A549 (cell line): ENCODE measurements around the gene HFM1. TPM values are rescaled to one million over a fixed set of nuclear protein-coding genes. Genes with fewer than 3 reads are reported as not detected.
"Not testable (repeated sequence)": the region's sequence is repeated elsewhere in the genome, so short reads cannot be mapped to it uniquely, and the experiment has no call there.

Experiments
- ATAC-seq, 2 experiments: fragments of 200-7000 bp in 1 of 2; fragments of >200 bp in 1 of 2; cut with Nextera tagmentation in 1 of 2; cut with Tn5 transposase in 1 of 2; 3 replicates each; pipeline versions ENCODE4 v1.8.0 to v1.9.1; 2018 to 2020; ENCODE audit warnings: mild to moderate bottlenecking in 1 of 2, moderate library complexity in 1 of 2
- CTCF ChIA-PET: fragments of 300-600 bp; sonication (Branson Sonifier 250); formaldehyde crosslinking; extraction: SDS; loops from one replicate; lab custom pipeline; 2021; ENCODE audit warnings: antibody characterized with exemption, inconsistent platforms; lab: Yijun Ruan, JAX
- POLR2A ChIA-PET: fragments of 350-600 bp; formaldehyde crosslinking; extraction: SDS; loops from one replicate; lab custom pipeline; 2021; ENCODE audit warnings: antibody characterized with exemption, inconsistent platforms; lab: Yijun Ruan, JAX
- DNase-seq, 2 experiments: peaks; one replicate each; pipeline versions ENCODE4 v3.0.0 to v3.0.0-alpha.2; 2011 to 2016; ENCODE audit warnings: low read depth in 1 of 2, low spot score in 1 of 2
- FAIRE-seq: peaks from 2 replicates; lab custom pipeline; 2011; peaks lifted over from hg19 to GRCh38; lab: Jason Lieb, UNC
- H3K27ac ChIP-seq, 2 experiments: fragments of >200 bp; sonication (Bioruptor Twin); formaldehyde crosslinking; 3 replicates each; pipeline ENCODE4 v1.5.1; 2016 to 2017
- H3K4me1 ChIP-seq: fragments of >200 bp; sonication (Bioruptor Twin); formaldehyde crosslinking; 3 replicates; pipeline ENCODE4 v1.6.1; 2016
- H3K4me2 ChIP-seq: fragments of >200 bp; sonication (Bioruptor Twin); formaldehyde crosslinking; 3 replicates; pipeline ENCODE4 v1.6.1; 2016
- H3K4me3 ChIP-seq: fragments of >200 bp; sonication (Bioruptor Twin); formaldehyde crosslinking; 3 replicates; pipeline ENCODE4 v1.5.1; 2016
- H3K9me3 ChIP-seq: fragments of >200 bp; sonication (Bioruptor Twin); formaldehyde crosslinking; 3 replicates; pipeline ENCODE4 v1.6.1; 2016
- BHLHE40 ChIP-seq: IDR thresholded peaks from 2 replicates; pipeline ENCODE4 v1.6.1; 2012; ENCODE audit warnings: low read depth, low read length, inconsistent platforms
- CBX2 ChIP-seq: fragments of 200-600 bp; sonication (generic); IDR thresholded peaks from 2 replicates; pipeline ENCODE4 v1.6.1; 2016; ENCODE audit warnings: low read depth, mild to moderate bottlenecking, borderline replicate concordance
- CBX8 ChIP-seq: fragments of 200-600 bp; sonication (generic); IDR thresholded peaks from 2 replicates; pipeline ENCODE4 v1.6.1; 2016
- CEBPB ChIP-seq, 2 experiments: fragments of >200 bp in 1 of 2; sonication (Bioruptor Twin) in 1 of 2; formaldehyde crosslinking in 1 of 2; IDR thresholded peaks; 2 replicates each; pipeline ENCODE4 v1.6.1; 2012 to 2016
- EHF ChIP-seq: fragments of 250-450 bp; sonication (Bioruptor Pico); IDR thresholded peaks from 2 replicates; pipeline ENCODE4 v1.5.0; 2020; ENCODE audit warnings: mild to moderate bottlenecking
- EHMT2 ChIP-seq: fragments of 200-600 bp; sonication (generic); IDR thresholded peaks from 2 replicates; pipeline ENCODE4 v1.6.1; 2016; ENCODE audit warnings: antibody characterized with exemption, low read depth, mild to moderate bottlenecking, moderate library complexity
- FOSL2 ChIP-seq, 2 experiments: fragments of 450-650 bp in 1 of 2; fragments of >200 bp in 1 of 2; sonication (Bioruptor Twin) in 1 of 2; formaldehyde crosslinking; IDR thresholded peaks; 2 replicates each; pipeline versions ENCODE4 v1.5.0 to v1.6.1; 2016 to 2020; ENCODE audit warnings: mild to moderate bottlenecking in 1 of 2, moderate library complexity in 1 of 2
- HEYL ChIP-seq: fragments of 250-450 bp; sonication (Bioruptor Pico); IDR thresholded peaks from 2 replicates; pipeline ENCODE4 v1.8.0; 2021; ENCODE audit warnings: mild to moderate bottlenecking, moderate library complexity
- HOXB13 ChIP-seq: fragments of 250-450 bp; sonication (Bioruptor Pico); IDR thresholded peaks from 2 replicates; pipeline ENCODE4 v1.5.0; 2020; ENCODE audit warnings: low read depth, mild to moderate bottlenecking, moderate library complexity
- HOXB5 ChIP-seq: fragments of 250-450 bp; sonication (Bioruptor Pico); IDR thresholded peaks from 2 replicates; pipeline ENCODE4 v1.5.0; 2020; ENCODE audit warnings: mild to moderate bottlenecking, moderate library complexity
- JUN ChIP-seq, 2 experiments: fragments of >200 bp; sonication (Bioruptor Twin); formaldehyde crosslinking; IDR thresholded peaks; 2 replicates in 1 of 2; 3 replicates in 1 of 2; pipeline ENCODE4 v1.6.1; 2016 to 2017
- KDM5A ChIP-seq: fragments of 200-600 bp; sonication (generic); IDR thresholded peaks from 2 replicates; pipeline ENCODE4 v1.6.1; 2016; ENCODE audit warnings: antibody characterized with exemption, mild to moderate bottlenecking
- MAFK ChIP-seq: fragments of 450-650 bp; IDR thresholded peaks from 2 replicates; pipeline ENCODE4 v1.6.1; 2014; ENCODE audit not compliant: partially characterized antibody
- NPAS2 ChIP-seq: fragments of 250-450 bp; sonication (Bioruptor Pico); IDR thresholded peaks from 2 replicates; pipeline ENCODE4 v1.8.0; 2022; ENCODE audit warnings: mild to moderate bottlenecking, moderate library complexity, borderline replicate concordance
- PHF8 ChIP-seq: fragments of 200-600 bp; sonication (generic); IDR thresholded peaks from 2 replicates; pipeline ENCODE4 v1.6.1; 2016; ENCODE audit warnings: low read depth, mild to moderate bottlenecking, antibody characterized with exemption, moderate library complexity, borderline replicate concordance
- POLR2AphosphoS2 ChIP-seq: conservative IDR thresholded peaks from 2 replicates; pipeline ENCODE4 v1.6.1; 2012; ENCODE audit warnings: low read length, improper control_type of control experiment, inconsistent platforms
- RAD21 ChIP-seq, 2 experiments: fragments of >200 bp in 1 of 2; sonication (Bioruptor Twin) in 1 of 2; formaldehyde crosslinking in 1 of 2; IDR thresholded peaks in 1 of 2; conservative IDR thresholded peaks in 1 of 2; 2 replicates in 1 of 2; 3 replicates in 1 of 2; pipeline ENCODE4 v1.6.1; 2012 to 2018; ENCODE audit warnings: inconsistent platforms in 1 of 2
- TP53 ChIP-seq: fragments of 250-450 bp; sonication (Bioruptor Pico); IDR thresholded peaks from 2 replicates; pipeline ENCODE4 v1.5.0; 2021; ENCODE audit warnings: mild to moderate bottlenecking, moderate library complexity
- ZFP36 ChIP-seq: fragments of 450-650 bp; IDR thresholded peaks from 2 replicates; pipeline ENCODE4 v1.6.1; 2014; ENCODE audit warnings: borderline replicate concordance; ENCODE audit not compliant: partially characterized antibody
- WGBS: methylation state at CpG from one replicate; pipeline ENCODE4 v1.1.6; 2017; ENCODE audit errors: missing lambda C conversion rate; 5-methylcytosine and 5-hydroxymethylcytosine counted together
- polyA plus RNA-seq, 4 experiments: library from polyadenylated mRNA; depleted of rRNA in 3 of 4; stranded (reverse); fragments of >200 nt; fragmentation: RNase III in 1 of 4; extraction: RNeasy Plus Mini Kit Qiagen cat#74134 plus additional on column Dnase treatment in 1 of 4; gene quantifications; 2 replicates in 3 of 4; 3 replicates in 1 of 4; pipeline ENCODE4 v1.2.3, GENCODE V29; 2011 to 2017
- TF ChIP-seq, protein P1 (sequence below): IDR thresholded peaks from 2 replicates; pipeline ENCODE4 v1.6.1; 2012
- TF ChIP-seq, protein P2 (sequence below): fragments of >200 bp; sonication (Bioruptor Twin); formaldehyde crosslinking; IDR thresholded peaks from 2 replicates; pipeline ENCODE4 v1.6.1; 2016
- TF ChIP-seq, protein P3 (sequence below): IDR thresholded peaks from 2 replicates; pipeline ENCODE4 v1.6.1; 2012; ENCODE audit warnings: low read depth, borderline replicate concordance
- TF ChIP-seq, protein P4 (sequence below): fragments of 450-650 bp; IDR thresholded peaks from 2 replicates; pipeline ENCODE4 v1.6.1; 2014; ENCODE audit warnings: antibody characterized with exemption
- TF ChIP-seq, protein P5 (sequence below): IDR thresholded peaks from 2 replicates; pipeline ENCODE4 v1.6.1; 2012
- TF ChIP-seq, protein P6 (sequence below): fragments of >200 bp; sonication (Bioruptor Twin); formaldehyde crosslinking; IDR thresholded peaks from 3 replicates; pipeline ENCODE4 v1.5.1; 2016

The HFM1 gene
- polyA plus RNA-seq, 2 of the 4 experiments (the other 2 are of a cell fraction) = 0.04 to 0.68 TPM

DNA sequence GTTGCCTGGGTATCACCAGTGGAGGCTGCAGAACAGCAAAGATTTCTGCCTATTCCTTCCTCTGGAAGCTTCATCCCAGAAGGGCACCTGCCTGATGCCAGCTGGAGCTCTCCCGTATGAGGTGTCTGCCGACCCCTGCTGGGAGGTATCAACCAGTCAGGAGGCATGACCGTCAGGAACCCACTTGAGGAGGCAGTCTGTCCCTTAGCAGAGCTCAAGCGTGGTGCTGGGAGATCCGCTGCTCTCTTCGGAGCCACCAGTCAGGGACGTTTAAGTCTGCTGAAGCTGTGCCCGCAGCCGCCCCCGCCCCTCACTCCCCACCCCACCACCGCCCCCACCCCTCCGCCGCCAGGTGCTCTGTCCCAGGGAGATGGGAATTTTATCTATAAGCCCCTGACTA is 23.1 kb upstream of the HFM1 start:
- FAIRE-seq = no peak
- POLR2A ChIA-PET = no interaction called here
- WGBS = 0% methylated on average over 1 of the region's 13 CpGs

DNA sequence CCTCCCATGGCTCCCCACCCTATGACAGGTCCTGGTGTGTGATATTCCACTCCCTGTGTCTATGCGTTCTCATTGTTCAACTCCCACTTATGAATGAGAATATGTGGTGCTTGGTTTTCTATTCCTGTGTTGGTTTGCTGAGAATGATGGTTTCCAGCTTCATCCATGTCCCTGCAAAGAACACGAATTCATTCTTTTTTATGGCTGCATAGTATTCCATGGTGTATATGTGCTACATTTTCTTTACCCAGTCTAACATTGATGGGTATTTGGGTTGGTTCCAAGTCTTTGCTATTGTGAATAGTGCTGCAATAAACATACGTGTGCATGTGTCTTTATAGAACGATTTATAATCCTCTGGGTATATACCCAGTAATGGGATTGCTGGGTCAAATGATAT is 17.9 kb upstream of the HFM1 start:
- H3K27ac ChIP-seq, H3K4me2 ChIP-seq, ATAC-seq, FAIRE-seq, CTCF ChIA-PET, H3K4me1 ChIP-seq, H3K4me3 ChIP-seq, POLR2A ChIA-PET, H3K9me3 ChIP-seq, DNase-seq: not testable (repeated sequence)
- WGBS = 33% methylated on average over 4 of the region's 4 CpGs

More for the DNA sequence above, 23.1 kb upstream of the HFM1 start:
- Histone ChIP-seq H3K9me3 (no peaks in the 10 kb centered on the region), H3K27ac (no peak overlapping the region), H3K4me3 (no peak overlapping the region), H3K4me2 (no peak overlapping the region), H3K4me1 (no peaks in the 10 kb centered on the region)
- CTCF ChIA-PET = interaction anchor here (1.5 kb wide), 1 partner anchor 23 kb away, joined by 5 read pairs; the partner anchor contains the start of gene HFM1
- no peak for ATAC-seq
- DNase-seq = no peak
- TF ChIP-seq, protein P1, sequence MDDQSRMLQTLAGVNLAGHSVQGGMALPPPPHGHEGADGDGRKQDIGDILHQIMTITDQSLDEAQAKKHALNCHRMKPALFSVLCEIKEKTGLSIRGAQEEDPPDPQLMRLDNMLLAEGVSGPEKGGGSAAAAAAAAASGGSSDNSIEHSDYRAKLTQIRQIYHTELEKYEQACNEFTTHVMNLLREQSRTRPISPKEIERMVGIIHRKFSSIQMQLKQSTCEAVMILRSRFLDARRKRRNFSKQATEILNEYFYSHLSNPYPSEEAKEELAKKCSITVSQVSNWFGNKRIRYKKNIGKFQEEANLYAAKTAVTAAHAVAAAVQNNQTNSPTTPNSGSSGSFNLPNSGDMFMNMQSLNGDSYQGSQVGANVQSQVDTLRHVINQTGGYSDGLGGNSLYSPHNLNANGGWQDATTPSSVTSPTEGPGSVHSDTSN = no peak
- TF ChIP-seq TP53 (CRISPR knock-in tag) = no peak
- TF ChIP-seq, protein P2, sequence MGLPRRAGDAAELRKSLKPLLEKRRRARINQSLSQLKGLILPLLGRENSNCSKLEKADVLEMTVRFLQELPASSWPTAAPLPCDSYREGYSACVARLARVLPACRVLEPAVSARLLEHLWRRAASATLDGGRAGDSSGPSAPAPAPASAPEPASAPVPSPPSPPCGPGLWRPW = no peak
- TF ChIP-seq, protein P3, sequence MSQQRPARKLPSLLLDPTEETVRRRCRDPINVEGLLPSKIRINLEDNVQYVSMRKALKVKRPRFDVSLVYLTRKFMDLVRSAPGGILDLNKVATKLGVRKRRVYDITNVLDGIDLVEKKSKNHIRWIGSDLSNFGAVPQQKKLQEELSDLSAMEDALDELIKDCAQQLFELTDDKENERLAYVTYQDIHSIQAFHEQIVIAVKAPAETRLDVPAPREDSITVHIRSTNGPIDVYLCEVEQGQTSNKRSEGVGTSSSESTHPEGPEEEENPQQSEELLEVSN = no peak
- TF ChIP-seq HOXB13 (CRISPR knock-in tag) = no peak
- no peak for TF ChIP-seq BHLHE40
- TF ChIP-seq RAD21 (conservative IDR thresholded peaks at IDR 0.05 in 1 of 2, IDR thresholded peaks at IDR 0.05 in 1 of 2) = no peak
- no peak for TF ChIP-seq JUN (IDR thresholded peaks at IDR 0.05)
- TF ChIP-seq MAFK = no peak
- TF ChIP-seq, protein P4, sequence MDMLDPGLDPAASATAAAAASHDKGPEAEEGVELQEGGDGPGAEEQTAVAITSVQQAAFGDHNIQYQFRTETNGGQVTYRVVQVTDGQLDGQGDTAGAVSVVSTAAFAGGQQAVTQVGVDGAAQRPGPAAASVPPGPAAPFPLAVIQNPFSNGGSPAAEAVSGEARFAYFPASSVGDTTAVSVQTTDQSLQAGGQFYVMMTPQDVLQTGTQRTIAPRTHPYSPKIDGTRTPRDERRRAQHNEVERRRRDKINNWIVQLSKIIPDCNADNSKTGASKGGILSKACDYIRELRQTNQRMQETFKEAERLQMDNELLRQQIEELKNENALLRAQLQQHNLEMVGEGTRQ = no peak
- TF ChIP-seq, protein P5, sequence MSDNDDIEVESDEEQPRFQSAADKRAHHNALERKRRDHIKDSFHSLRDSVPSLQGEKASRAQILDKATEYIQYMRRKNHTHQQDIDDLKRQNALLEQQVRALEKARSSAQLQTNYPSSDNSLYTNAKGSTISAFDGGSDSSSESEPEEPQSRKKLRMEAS = no peak

DNA sequence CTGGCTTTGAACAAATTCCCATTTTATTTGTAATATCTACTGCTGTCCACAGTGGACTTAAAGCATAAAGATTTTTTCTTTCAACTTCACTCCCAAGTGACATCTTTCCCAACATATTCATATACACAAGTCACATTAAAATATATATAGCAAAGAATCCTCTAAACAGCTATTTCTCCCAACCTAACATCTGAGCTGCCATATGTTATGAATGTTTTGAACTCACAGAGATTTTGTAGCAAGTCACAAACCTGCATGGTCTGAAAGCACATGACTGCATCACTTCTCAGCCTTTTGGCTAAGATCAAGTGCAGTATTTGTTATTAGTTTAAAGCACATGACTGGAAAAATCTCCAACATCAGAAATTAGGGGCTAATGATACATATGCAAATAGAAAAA is 7.7 kb upstream of the HFM1 start:
- H3K4me3 ChIP-seq = no peak overlapping the region
- no peak for ATAC-seq
- no peaks in the 10 kb centered on the region for H3K9me3 ChIP-seq
- H3K4me1 ChIP-seq = no peaks in the 10 kb centered on the region
- H3K4me2 ChIP-seq = no peak overlapping the region
- TF ChIP-seq CBX8 (no peak), ZFP36 (no peak), RAD21 (conservative IDR thresholded peaks at IDR 0.05 in 1 of 2, IDR thresholded peaks at IDR 0.05 in 1 of 2) (no peak), CBX2 (no peak), CEBPB (IDR thresholded peaks at IDR 0.05) (no peak), HOXB13 (CRISPR knock-in tag) (no peak), EHF (CRISPR knock-in tag) (no peak), NPAS2 (no peak), HOXB5 (CRISPR knock-in tag) (no peak), KDM5A (no peak), PHF8 (no peak), HEYL (CRISPR knock-in tag) (no peak), POLR2AphosphoS2 (no peak), MAFK (no peak), FOSL2 (IDR thresholded peaks at IDR 0.05) (no peak), FOSL2 (CRISPR knock-in tag; IDR thresholded peaks at IDR 0.05) (no peak), EHMT2 (no peak)
- TF ChIP-seq, protein P6, sequence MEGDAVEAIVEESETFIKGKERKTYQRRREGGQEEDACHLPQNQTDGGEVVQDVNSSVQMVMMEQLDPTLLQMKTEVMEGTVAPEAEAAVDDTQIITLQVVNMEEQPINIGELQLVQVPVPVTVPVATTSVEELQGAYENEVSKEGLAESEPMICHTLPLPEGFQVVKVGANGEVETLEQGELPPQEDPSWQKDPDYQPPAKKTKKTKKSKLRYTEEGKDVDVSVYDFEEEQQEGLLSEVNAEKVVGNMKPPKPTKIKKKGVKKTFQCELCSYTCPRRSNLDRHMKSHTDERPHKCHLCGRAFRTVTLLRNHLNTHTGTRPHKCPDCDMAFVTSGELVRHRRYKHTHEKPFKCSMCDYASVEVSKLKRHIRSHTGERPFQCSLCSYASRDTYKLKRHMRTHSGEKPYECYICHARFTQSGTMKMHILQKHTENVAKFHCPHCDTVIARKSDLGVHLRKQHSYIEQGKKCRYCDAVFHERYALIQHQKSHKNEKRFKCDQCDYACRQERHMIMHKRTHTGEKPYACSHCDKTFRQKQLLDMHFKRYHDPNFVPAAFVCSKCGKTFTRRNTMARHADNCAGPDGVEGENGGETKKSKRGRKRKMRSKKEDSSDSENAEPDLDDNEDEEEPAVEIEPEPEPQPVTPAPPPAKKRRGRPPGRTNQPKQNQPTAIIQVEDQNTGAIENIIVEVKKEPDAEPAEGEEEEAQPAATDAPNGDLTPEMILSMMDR = no peak
- TF ChIP-seq, protein P2 = no peak
- DNase-seq = no peak
- ChIA-PET CTCF (interaction anchor here (1.4 to 1.9 kb wide), 2 partner anchors 130 to 246 kb away, joined by 3 to 8 read pairs; no protein-coding TSS in a partner anchor), POLR2A (no interaction called here)
- no peak overlapping the region for H3K27ac ChIP-seq
- no peak for FAIRE-seq
